Glutamatergic neuron (in vitro differentiated cells): ENCODE results near the gene MAP3K21. TPM values are rescaled to one million over a fixed set of nuclear protein-coding genes. Genes with fewer than 3 reads are reported as not detected.

Source experiments
- DNase-seq: peaks from one replicate; pipeline ENCODE4 v3.0.0; 2022
- H3K27ac Mint-ChIP-seq: one replicate; pipeline ENCODE4 v1.8.0; 2020; ENCODE audit warnings: mild to moderate bottlenecking, mixed read lengths, inconsistent platforms; ENCODE audit not compliant: unreplicated experiment
- H3K27me3 Mint-ChIP-seq: one replicate; pipeline ENCODE4 v1.8.0; 2020; ENCODE audit warnings: mild to moderate bottlenecking, moderate library complexity, mixed read lengths, inconsistent platforms; ENCODE audit not compliant: unreplicated experiment
- H3K36me3 Mint-ChIP-seq: one replicate; pipeline ENCODE4 v1.8.0; 2020; ENCODE audit warnings: mild to moderate bottlenecking, mixed read lengths, inconsistent platforms; ENCODE audit not compliant: unreplicated experiment
- H3K4me1 Mint-ChIP-seq: one replicate; pipeline ENCODE4 v1.8.0; 2020; ENCODE audit warnings: mild to moderate bottlenecking, low read depth, mixed read lengths, inconsistent platforms; ENCODE audit not compliant: unreplicated experiment
- H3K4me3 Mint-ChIP-seq: one replicate; pipeline ENCODE4 v1.8.0; 2020; ENCODE audit warnings: mild to moderate bottlenecking, mixed read lengths, inconsistent platforms; ENCODE audit not compliant: unreplicated experiment
- H3K9me3 Mint-ChIP-seq: one replicate; pipeline ENCODE4 v1.8.0; 2020; ENCODE audit warnings: mild to moderate bottlenecking, moderate library complexity, mixed read lengths, inconsistent platforms; ENCODE audit not compliant: unreplicated experiment
- CTCF ChIP-seq: fragments of 200-600 bp; sonication (generic); IDR thresholded peaks from one replicate; pipeline ENCODE4 v1.5.0; 2021; ENCODE audit not compliant: partially characterized antibody, unreplicated experiment
- total RNA-seq: library from RNA; stranded (reverse); fragmentation: NEBNext Ultra II Directional; extraction: Animal tissue kit (Norgen Biotek cat#: 25700); gene quantifications from one replicate; pipeline ENCODE4 v1.2.1, GENCODE V29; 2021; ENCODE audit not compliant: unreplicated experiment

Gene MAP3K21
- total RNA-seq, 1 donor from 2014 or later: 0.25 TPM

GRCh38 chr1:233367057-233367803 is 39.7 kb downstream of the MAP3K21 start:
- H3K27me3 Mint-ChIP-seq: no peaks in the 10 kb centered on the region
- H3K9me3 Mint-ChIP-seq: no peaks in the 10 kb centered on the region
- no peak for TF ChIP-seq CTCF
- H3K27ac Mint-ChIP-seq: no peak overlapping the region
- DNase-seq: no peak
- H3K36me3 Mint-ChIP-seq: no peaks in the 10 kb centered on the region
- H3K4me1 Mint-ChIP-seq: no peaks in the 10 kb centered on the region
- no peak overlapping the region for H3K4me3 Mint-ChIP-seq

- no peak overlapping the region for H3K4me3 Mint-ChIP-seq
- no peak overlapping the region for H3K27ac Mint-ChIP-seq
- H3K36me3 Mint-ChIP-seq: no peaks in the 10 kb centered on the region
Measured at GRCh38 chr1:233368106-233368788, 40.7 kb downstream of the MAP3K21 start.

GRCh38 chr1:233368789-233369130 is 41.2 kb downstream of the MAP3K21 start:
- Mint-ChIP-seq H3K27me3 (no peaks in the 10 kb centered on the region), H3K4me1 (no peaks in the 10 kb centered on the region), H3K4me3 (no peak overlapping the region), H3K36me3 (no peaks in the 10 kb centered on the region), H3K9me3 (no peaks in the 10 kb centered on the region), H3K27ac (no peak overlapping the region)
- TF ChIP-seq CTCF: no peak
- no peak for DNase-seq

More at GRCh38 chr1:233368106-233368788, 40.7 kb downstream of the MAP3K21 start:
- DNase-seq: no peak
- no peaks in the 10 kb centered on the region for H3K9me3 Mint-ChIP-seq
- H3K4me1 Mint-ChIP-seq: no peaks in the 10 kb centered on the region
- H3K27me3 Mint-ChIP-seq: no peaks in the 10 kb centered on the region
- no peak for TF ChIP-seq CTCF

GRCh38 chr1:233372218-233373120 is 44.9 kb downstream of the MAP3K21 start:
- no peak for DNase-seq
- H3K36me3 Mint-ChIP-seq: no peaks in the 10 kb centered on the region
- no peaks in the 10 kb centered on the region for H3K4me1 Mint-ChIP-seq
- no peaks in the 10 kb centered on the region for H3K27me3 Mint-ChIP-seq
- H3K4me3 Mint-ChIP-seq: no peak overlapping the region
- no peaks in the 10 kb centered on the region for H3K9me3 Mint-ChIP-seq
- no peak for TF ChIP-seq CTCF
- no peak overlapping the region for H3K27ac Mint-ChIP-seq
